IMR-90 (cell line): ENCODE measurements around the gene ACHE. TPM values are rescaled to one million over a fixed set of nuclear protein-coding genes. Genes with fewer than 3 reads are reported as not detected.

Source experiments
- ATAC-seq: fragments of 200-7000 bp; cut with Tn5 transposase; 2 replicates; pipeline ENCODE4 v1.9.1; 2020; ENCODE audit warnings: low read depth, mild to moderate bottlenecking, moderate library complexity
- BruUV-seq: library from RNA; stranded (reverse); fragments of 400-500 nt; replicated peaks from 2 replicates; lab custom pipeline; 2021; lab: Mats Ljungman, UMichigan
- CTCF ChIA-PET: fragments of 300-600 bp; formaldehyde crosslinking; extraction: SDS; loops from one replicate; lab custom pipeline; 2021; ENCODE audit warnings: antibody characterized with exemption; lab: Yijun Ruan, JAX
- POLR2A ChIA-PET: fragments of 300-600 bp; sonication (Branson Sonifier 250); formaldehyde crosslinking; loops from one replicate; lab custom pipeline; 2022; ENCODE audit warnings: antibody characterized with exemption; ENCODE audit not compliant: unreplicated experiment; lab: Charles Lee
- DNase-seq: peaks from one replicate; pipeline ENCODE4 v3.0.0; 2013
- H2AFZ ChIP-seq: replicated peaks from 2 replicates; pipeline ENCODE3; 2013; ENCODE audit warnings: low read length, mild to moderate bottlenecking; ENCODE audit not compliant: poor library complexity
- H2AK5ac ChIP-seq: 2 replicates; pipeline ENCODE4 v1.6.1; 2013; ENCODE audit warnings: low read depth, low read length, inconsistent platforms
- H2AK9ac ChIP-seq: replicated peaks from 2 replicates; pipeline ENCODE3; 2013; ENCODE audit warnings: mild to moderate bottlenecking, low read depth, low read length, moderate library complexity; ENCODE audit not compliant: poor library complexity
- H2BK120ac ChIP-seq: 2 replicates; pipeline ENCODE4 v1.6.1; 2013; ENCODE audit warnings: low read depth, low read length, inconsistent platforms
- H2BK15ac ChIP-seq: 3 replicates; pipeline ENCODE4 v1.6.1; 2013; ENCODE audit warnings: low read depth, low read length, inconsistent platforms
- H2BK20ac ChIP-seq: 2 replicates; pipeline ENCODE4 v1.6.1; 2013; ENCODE audit warnings: low read depth, mild to moderate bottlenecking, inconsistent platforms, low read length, moderate library complexity
- H2BK5ac ChIP-seq: 2 replicates; pipeline ENCODE4 v1.6.1; 2013; ENCODE audit warnings: mild to moderate bottlenecking, low read depth, low read length, inconsistent platforms; ENCODE audit not compliant: poor library complexity, severe bottlenecking
- H3K14ac ChIP-seq: replicated peaks from 2 replicates; pipeline ENCODE4 v1.6.1; 2013; ENCODE audit warnings: low read depth, low read length, inconsistent platforms
- H3K18ac ChIP-seq: 2 replicates; pipeline ENCODE4 v1.6.1; 2013; ENCODE audit warnings: low read depth, low read length, control low read depth
- H3K23ac ChIP-seq: 2 replicates; pipeline ENCODE4 v1.6.1; 2013; ENCODE audit warnings: low read depth, low read length, inconsistent platforms
- H3K27ac ChIP-seq: 2 replicates; pipeline ENCODE4 v1.5.1; 2013; ENCODE audit warnings: mild to moderate bottlenecking, control low read depth, low read length; ENCODE audit not compliant: insufficient read depth
- H3K27me3 ChIP-seq: 2 replicates; pipeline ENCODE4 v1.6.1; 2013; ENCODE audit warnings: low read length; ENCODE audit not compliant: control insufficient read depth, insufficient read depth
- H3K36me3 ChIP-seq: 2 replicates; pipeline ENCODE4 v1.6.1; 2013; ENCODE audit warnings: low read length, mixed read lengths; ENCODE audit not compliant: control insufficient read depth, insufficient read depth
- H3K4ac ChIP-seq: 2 replicates; pipeline ENCODE4 v1.6.1; 2013; ENCODE audit warnings: low read depth, low read length, inconsistent platforms
- H3K4me1 ChIP-seq: 2 replicates; pipeline ENCODE4 v1.6.1; 2013; ENCODE audit warnings: low read length, mixed read lengths; ENCODE audit not compliant: control insufficient read depth, insufficient read depth
- H3K4me2 ChIP-seq: 2 replicates; pipeline ENCODE4 v1.6.1; 2013; ENCODE audit warnings: low read depth, mild to moderate bottlenecking, control low read depth, low read length, moderate library complexity
- H3K4me3 ChIP-seq: 2 replicates; pipeline ENCODE4 v1.5.1; 2013; ENCODE audit warnings: low read depth, mild to moderate bottlenecking, control low read depth, low read length, moderate library complexity; ENCODE audit not compliant: insufficient read depth
- H3K56ac ChIP-seq: 2 replicates; pipeline ENCODE4 v1.6.1; 2013; ENCODE audit warnings: low read length, inconsistent platforms; ENCODE audit not compliant: insufficient read depth; ENCODE audit errors: extremely low read depth
- H3K79me1 ChIP-seq, 2 experiments: 2 replicates each; pipeline ENCODE4 v1.6.1; 2013; ENCODE audit warnings: low read length in 2 of 2, inconsistent platforms in 1 of 2, low read depth in 1 of 2
- H3K9ac ChIP-seq: 2 replicates; pipeline ENCODE4 v1.6.1; 2013; ENCODE audit warnings: low read depth, low read length, control low read depth
- H3K9me1 ChIP-seq: 2 replicates; pipeline ENCODE4 v1.6.1; 2013; ENCODE audit warnings: low read length, inconsistent platforms; ENCODE audit not compliant: insufficient read depth
- H3K9me3 ChIP-seq: 2 replicates; pipeline ENCODE4 v1.6.1; 2013; ENCODE audit warnings: low read length; ENCODE audit not compliant: control insufficient read depth, insufficient read depth
- H4K20me1 ChIP-seq: 2 replicates; pipeline ENCODE4 v1.6.1; 2013; ENCODE audit warnings: low read length, inconsistent platforms; ENCODE audit not compliant: insufficient read depth
- H4K5ac ChIP-seq: 2 replicates; pipeline ENCODE4 v1.6.1; 2013; ENCODE audit warnings: mild to moderate bottlenecking, low read depth, low read length, control low read depth
- H4K8ac ChIP-seq, 2 experiments: 2 replicates each; pipeline ENCODE4 v1.6.1; 2013; ENCODE audit warnings: low read depth in 2 of 2, low read length in 2 of 2, control low read depth in 1 of 2, inconsistent platforms in 1 of 2
- H4K91ac ChIP-seq: 2 replicates; pipeline ENCODE4 v1.6.1; 2013; ENCODE audit warnings: low read depth, low read length, inconsistent platforms; ENCODE audit not compliant: insufficient read depth
- BHLHE40 ChIP-seq: fragments of 150-350 bp; IDR thresholded peaks from 2 replicates; pipeline ENCODE4 v1.6.1; 2016; ENCODE audit warnings: mild to moderate bottlenecking, low read depth, low read length
- CEBPB ChIP-seq: IDR thresholded peaks from 2 replicates; pipeline ENCODE4 v1.6.1; 2012; ENCODE audit warnings: low read depth, low read length, improper control_type of control experiment
- CHD1 ChIP-seq: IDR thresholded peaks from 2 replicates; pipeline ENCODE4 v1.6.1; 2012; ENCODE audit warnings: low read depth, low read length, improper control_type of control experiment
- FOS ChIP-seq: fragments of 150-350 bp; IDR thresholded peaks from 2 replicates; pipeline ENCODE4 v1.6.1; 2016; ENCODE audit warnings: low read depth, low read length
- MAZ ChIP-seq: IDR thresholded peaks from 2 replicates; pipeline ENCODE4 v1.6.1; 2012; ENCODE audit warnings: low read depth, mild to moderate bottlenecking, low read length, improper control_type of control experiment, moderate library complexity, borderline replicate concordance
- MXI1 ChIP-seq: IDR thresholded peaks from 2 replicates; pipeline ENCODE4 v1.6.1; 2012; ENCODE audit warnings: low read depth, mild to moderate bottlenecking, low read length, moderate library complexity, borderline replicate concordance
- NFE2L2 ChIP-seq: fragments of 150-350 bp; IDR thresholded peaks from 2 replicates; pipeline ENCODE4 v1.6.1; 2016; ENCODE audit warnings: low read depth, mild to moderate bottlenecking, low read length
- RFX5 ChIP-seq: IDR thresholded peaks from 2 replicates; pipeline ENCODE4 v1.8.0; 2012; ENCODE audit warnings: low read depth, mild to moderate bottlenecking, low read length, moderate library complexity
- USF2 ChIP-seq: fragments of 150-350 bp; IDR thresholded peaks from 2 replicates; pipeline ENCODE4 v1.6.1; 2017; ENCODE audit warnings: mild to moderate bottlenecking, antibody characterized with exemption, low read length, low read depth
- WGBS, 2 experiments: methylation state at CpG; one replicate each; pipeline versions ENCODE4 v1.1.5 to v1.1.7; 2013; ENCODE audit warnings: missing lambda C conversion rate in 2 of 2; ENCODE audit not compliant: insufficient read length in 1 of 2; ENCODE audit errors: extremely low coverage in 2 of 2; 5-methylcytosine and 5-hydroxymethylcytosine counted together
- dilution Hi-C: fragments of 300-500 bp; cut with HindIII; formaldehyde crosslinking; loops from one replicate; pipeline ENCODE4 v1.14.3; 2018; ENCODE audit warnings: low sequenced_read_pairs; ENCODE audit not compliant: unreplicated experiment
- in situ Hi-C: fragments of 300-500 bp; cut with MboI; formaldehyde crosslinking; loops from 3 replicates; pipeline ENCODE4 v1.14.3; 2019; ENCODE audit warnings: low sequenced_read_pairs, inconsistent platforms, mixed read lengths
- intact Hi-C: fragments of 100-400 bp; cut with micrococcal nuclease; formaldehyde crosslinking; loops from 2 replicates; pipeline ENCODE4 v1.10.0; 2022
- polyA plus RNA-seq, 3 experiments: library from polyadenylated mRNA; depleted of rRNA; stranded (reverse); fragments of >200 nt; gene quantifications; 2 replicates each; pipeline ENCODE4 v1.2.3, GENCODE V29; 2012; ENCODE audit warnings: low replicate concordance in 1 of 3
- total RNA-seq: library from RNA; depleted of rRNA; stranded (reverse); fragments of >200 nt; gene quantifications from 2 replicates; pipeline ENCODE4 v1.2.3, GENCODE V29; 2012

The ACHE gene
- total and polyA plus RNA-seq, 2 of the 4 experiments (the other 2 are of a cell fraction): 0.41 TPM; not detected in 1

- Histone ChIP-seq H4K20me1 (no peaks in the 10 kb centered on the region; the same call in 1 of the 2 replicates), H2AK9ac (no peak overlapping the region), H3K56ac (no peak overlapping the region), H4K91ac (no peak overlapping the region), H3K4ac (no peak overlapping the region), H3K27ac (no peak overlapping the region), H3K9me3 (no peaks in the 10 kb centered on the region), H3K4me2 (no peak overlapping the region), H3K9ac (no peak overlapping the region), H4K5ac (no peak overlapping the region), H3K18ac (no peak overlapping the region), H4K8ac (no peak overlapping the region), H3K79me1 (peaks cover 6 to 11% of the 10 kb centered on the region in 2 experiments), H2AFZ (no peak overlapping the region), H3K27me3 (no peaks in the 10 kb centered on the region), H2AK5ac (no peak overlapping the region), H2BK15ac (no peak overlapping the region), H3K14ac (no peak overlapping the region), H3K9me1 (peaks cover 2% of the 10 kb centered on the region; the same call in 1 of the 2 replicates), H2BK20ac (no peak overlapping the region), H2BK5ac (no peak overlapping the region), H3K4me3 (no peak overlapping the region), H3K23ac (no peak overlapping the region), H2BK120ac (no peak overlapping the region), H3K36me3 (peaks cover 31% of the 10 kb centered on the region), H3K4me1 (peaks cover 7% of the 10 kb centered on the region)
- WGBS, 2 experiments: 100% methylated on average over 2 of the region's 14 CpGs; no CpG with 5 or more reads in 1 of the 2 experiments
- intact Hi-C loops (no loop called here), dilution Hi-C loops (no loop called here), in situ Hi-C loops (loop anchor here (25.0 kb wide), 2 partner anchors 274 to 399 kb away; partner anchors contain the start of genes FBXO24, LRCH4 and SPACDR)
- no peak for TF ChIP-seq FOS
- TF ChIP-seq NFE2L2: no peak
- no peak for TF ChIP-seq MXI1
- TF ChIP-seq CEBPB: no peak
- TF ChIP-seq BHLHE40: no peak
- no peak for TF ChIP-seq MAZ
- no peak for TF ChIP-seq USF2
- TF ChIP-seq RFX5: no peak
- TF ChIP-seq CHD1: no peak
- ChIA-PET POLR2A (interaction anchor here (0.6 kb wide), 1 partner anchor 282 kb away, joined by 7 read pairs; no protein-coding TSS in a partner anchor), CTCF (no interaction called here)
- no peak for DNase-seq
- ATAC-seq: no peak
- no TSS peak for BruUV-seq
Observed at GRCh38 chr7:100861616-100861985, 34.1 kb downstream of the ACHE start.
